Nephron (organoid): Measurements from ENCODE around the gene NEIL3.

Source experiments
- H3K27ac Mint-ChIP-seq, 3 experiments: 2 replicates each; pipeline ENCODE4 v1.8.0; 2020; ENCODE audit warnings: mixed read lengths in 3 of 3, mild to moderate bottlenecking in 2 of 3, moderate library complexity in 1 of 3
- H3K27me3 Mint-ChIP-seq: 2 replicates; pipeline ENCODE4 v1.8.0; 2021; ENCODE audit warnings: low read depth, mild to moderate bottlenecking, moderate library complexity, mixed read lengths
- H3K36me3 Mint-ChIP-seq: 2 replicates; pipeline ENCODE4 v1.8.0; 2020; ENCODE audit warnings: low read depth, mixed read lengths
- H3K4me1 Mint-ChIP-seq: 2 replicates; pipeline ENCODE4 v1.8.0; 2020; ENCODE audit warnings: mixed read lengths
- H3K4me3 Mint-ChIP-seq, 3 experiments: 2 replicates each; pipeline ENCODE4 v1.8.0; 2020; ENCODE audit warnings: mild to moderate bottlenecking in 3 of 3, mixed read lengths in 3 of 3, moderate library complexity in 2 of 3
- H3K9me3 Mint-ChIP-seq: 2 replicates; pipeline ENCODE4 v1.8.0; 2020; ENCODE audit warnings: mixed read lengths
- TF ChIP-seq, protein P1 (sequence below), 3 experiments: fragments of 200-600 bp; sonication (generic); IDR thresholded peaks; one replicate each; pipeline ENCODE4 v1.5.0; 2021; ENCODE audit warnings: antibody characterized with exemption in 3 of 3; ENCODE audit not compliant: unreplicated experiment in 3 of 3

Gene NEIL3

DNA sequence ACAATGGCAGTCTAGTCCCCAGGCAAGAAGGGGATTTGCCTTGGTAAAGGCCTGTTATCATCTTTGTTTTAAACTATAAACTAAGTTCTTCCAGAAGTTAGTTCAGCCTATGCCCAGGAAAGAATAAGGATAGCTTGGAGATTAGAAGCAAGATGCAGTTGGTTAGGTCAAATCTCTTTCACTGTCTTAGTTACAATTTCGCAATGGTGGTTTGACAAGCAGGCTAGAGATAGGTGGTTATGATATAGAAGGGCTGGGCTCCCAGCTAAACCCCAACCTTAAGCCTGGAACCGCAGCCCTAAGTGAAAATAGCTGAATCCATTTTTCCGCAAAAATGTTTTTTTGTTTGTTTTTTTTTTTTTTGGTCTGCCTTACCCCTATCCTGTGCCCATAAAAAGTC, 41.8 kb upstream of the NEIL3 start:
- Mint-ChIP-seq H3K36me3 (no peaks in the 10 kb centered on the region), H3K9me3 (no peaks in the 10 kb centered on the region), H3K27me3 (no peaks in the 10 kb centered on the region), H3K4me3 (no peak overlapping the region), H3K4me1 (no peaks in the 10 kb centered on the region), H3K27ac (no peak overlapping the region)
- TF ChIP-seq, protein P1, sequence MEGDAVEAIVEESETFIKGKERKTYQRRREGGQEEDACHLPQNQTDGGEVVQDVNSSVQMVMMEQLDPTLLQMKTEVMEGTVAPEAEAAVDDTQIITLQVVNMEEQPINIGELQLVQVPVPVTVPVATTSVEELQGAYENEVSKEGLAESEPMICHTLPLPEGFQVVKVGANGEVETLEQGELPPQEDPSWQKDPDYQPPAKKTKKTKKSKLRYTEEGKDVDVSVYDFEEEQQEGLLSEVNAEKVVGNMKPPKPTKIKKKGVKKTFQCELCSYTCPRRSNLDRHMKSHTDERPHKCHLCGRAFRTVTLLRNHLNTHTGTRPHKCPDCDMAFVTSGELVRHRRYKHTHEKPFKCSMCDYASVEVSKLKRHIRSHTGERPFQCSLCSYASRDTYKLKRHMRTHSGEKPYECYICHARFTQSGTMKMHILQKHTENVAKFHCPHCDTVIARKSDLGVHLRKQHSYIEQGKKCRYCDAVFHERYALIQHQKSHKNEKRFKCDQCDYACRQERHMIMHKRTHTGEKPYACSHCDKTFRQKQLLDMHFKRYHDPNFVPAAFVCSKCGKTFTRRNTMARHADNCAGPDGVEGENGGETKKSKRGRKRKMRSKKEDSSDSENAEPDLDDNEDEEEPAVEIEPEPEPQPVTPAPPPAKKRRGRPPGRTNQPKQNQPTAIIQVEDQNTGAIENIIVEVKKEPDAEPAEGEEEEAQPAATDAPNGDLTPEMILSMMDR (IDR thresholded peaks at IDR 0.05; ENCODE audit: unreplicated experiment in 3 of 3) = no peak

DNA sequence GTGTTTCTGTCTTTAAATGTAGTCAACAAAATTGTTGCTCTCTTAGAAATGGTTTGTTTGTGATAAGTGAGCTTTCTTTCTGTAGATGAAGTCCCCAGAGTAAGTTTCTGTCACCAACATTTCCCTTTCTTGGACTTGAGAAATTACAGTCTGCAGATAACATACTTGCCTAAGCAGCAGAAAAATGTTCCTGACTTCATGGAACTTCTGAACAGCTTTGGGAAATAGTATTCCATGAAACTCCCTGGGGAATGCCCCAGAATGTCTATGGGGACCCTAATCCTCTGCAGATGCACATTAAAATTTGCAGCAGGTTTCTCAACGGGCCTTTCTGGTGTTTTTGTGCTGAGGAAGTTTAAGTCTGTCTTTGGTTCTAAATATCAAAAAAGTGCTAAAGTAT, 38.6 kb upstream of the NEIL3 start:
- H3K9me3 Mint-ChIP-seq = no peaks in the 10 kb centered on the region
- H3K4me1 Mint-ChIP-seq = no peaks in the 10 kb centered on the region
- H3K4me3 Mint-ChIP-seq = no peak overlapping the region
- TF ChIP-seq, protein P1 (IDR thresholded peaks at IDR 0.05; ENCODE audit: unreplicated experiment in 3 of 3) = no peak
- H3K27ac Mint-ChIP-seq = peak overlapping the region in 2 of 3 experiments; percentile 35 to 84
- H3K36me3 Mint-ChIP-seq = no peaks in the 10 kb centered on the region
- no peaks in the 10 kb centered on the region for H3K27me3 Mint-ChIP-seq

DNA sequence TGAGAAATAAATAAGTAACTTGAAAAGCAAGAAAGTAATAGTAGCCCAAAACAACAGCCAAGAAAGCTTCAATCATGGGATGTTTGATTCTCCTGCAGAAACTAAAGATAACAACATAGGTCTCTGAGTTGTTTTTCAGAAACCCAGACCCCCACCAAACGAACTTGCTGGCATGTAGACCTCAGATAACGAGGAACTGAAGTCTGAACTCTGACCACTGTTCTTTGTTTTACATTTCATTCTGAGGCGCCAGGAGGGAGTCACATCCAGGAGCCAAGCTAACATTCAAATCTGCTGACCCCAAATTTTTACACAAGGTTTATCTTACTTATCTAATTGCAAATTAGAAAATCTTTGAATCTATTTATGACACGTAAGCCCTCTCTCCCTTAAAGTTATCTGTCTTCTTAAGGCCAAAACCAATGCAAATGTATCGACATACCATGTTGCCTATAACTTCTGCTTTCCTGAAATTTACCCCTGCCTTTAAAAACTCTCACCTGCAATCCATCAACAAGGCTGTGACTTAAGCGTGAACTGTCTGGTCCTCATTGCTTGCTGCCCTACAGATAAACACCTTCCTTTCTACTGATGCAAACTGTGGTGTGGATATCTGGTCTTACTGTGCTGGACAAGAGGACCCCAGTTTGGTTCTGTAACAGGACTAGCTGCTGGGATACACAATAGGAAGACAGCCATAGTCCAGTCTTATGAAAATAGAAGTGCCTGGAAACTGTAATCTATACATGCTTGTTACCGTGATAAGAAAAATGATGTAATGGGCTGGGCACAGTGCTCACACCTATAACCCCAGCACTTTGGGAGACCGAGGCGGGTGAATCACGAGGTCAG, 37.5 kb upstream of the NEIL3 start:
- peak overlapping the region; percentile 35 to 84 (median 69) for H3K27ac Mint-ChIP-seq
- H3K36me3 Mint-ChIP-seq = no peaks in the 10 kb centered on the region
- no peaks in the 10 kb centered on the region for H3K4me1 Mint-ChIP-seq
- H3K27me3 Mint-ChIP-seq = no peaks in the 10 kb centered on the region
- no peaks in the 10 kb centered on the region for H3K9me3 Mint-ChIP-seq
- no peak overlapping the region for H3K4me3 Mint-ChIP-seq
- TF ChIP-seq, protein P1 (IDR thresholded peaks at IDR 0.05; ENCODE audit: unreplicated experiment in 3 of 3) = no peak

DNA sequence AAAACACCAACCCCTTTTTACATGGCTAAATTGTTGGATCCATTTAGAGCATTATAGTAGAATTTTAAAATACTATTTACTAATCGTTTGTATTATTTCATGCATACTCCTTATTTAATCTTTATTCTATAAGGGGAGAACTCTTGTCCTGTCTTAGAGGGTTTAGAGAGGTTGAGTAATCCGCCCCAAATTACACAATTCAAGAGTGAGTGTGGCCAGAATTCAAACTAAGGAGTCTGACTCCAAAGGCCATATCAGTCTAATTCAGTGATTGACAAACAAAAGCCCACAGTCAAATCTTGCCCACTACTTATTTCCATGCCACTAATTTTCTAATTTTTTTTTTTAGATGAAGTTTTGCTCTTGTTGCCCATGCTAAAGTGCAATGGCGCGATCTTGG, 33.7 kb upstream of the NEIL3 start:
- Mint-ChIP-seq H3K36me3 (no peaks in the 10 kb centered on the region), H3K9me3 (no peaks in the 10 kb centered on the region), H3K4me3 (no peak overlapping the region), H3K27ac (no peak overlapping the region), H3K4me1 (no peaks in the 10 kb centered on the region), H3K27me3 (peaks cover 3% of the 10 kb centered on the region)
- TF ChIP-seq, protein P1 (IDR thresholded peaks at IDR 0.05; ENCODE audit: unreplicated experiment in 3 of 3) = no peak

DNA sequence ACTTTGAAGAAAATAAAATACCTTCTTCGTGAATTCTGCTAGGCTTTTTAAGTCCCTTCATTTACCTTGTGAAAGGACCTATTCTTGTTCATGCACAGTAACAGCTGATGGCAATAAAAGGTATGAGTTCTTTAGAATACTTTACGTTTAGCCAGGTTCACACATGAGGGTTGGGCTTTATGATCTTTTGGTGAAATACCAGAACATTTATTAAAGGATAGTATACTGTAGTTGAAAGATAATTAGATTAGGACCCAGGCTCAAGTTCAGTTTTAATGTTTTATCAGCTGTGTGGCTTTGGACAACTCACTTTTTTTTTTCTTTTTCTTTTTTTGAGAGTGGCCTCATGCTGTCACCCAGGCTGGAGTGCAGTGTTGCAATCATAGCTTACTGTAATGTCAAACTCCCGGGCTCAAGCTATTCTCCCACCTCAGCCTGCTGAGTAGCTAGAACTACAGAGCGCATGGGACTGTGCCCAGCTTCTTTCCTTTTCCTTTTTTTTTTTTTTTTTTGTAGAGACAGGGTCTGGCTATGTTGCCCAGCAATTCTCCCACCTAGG, 28.2 kb upstream of the NEIL3 start:
- H3K4me1 Mint-ChIP-seq = no peaks in the 10 kb centered on the region
- no peaks in the 10 kb centered on the region for H3K36me3 Mint-ChIP-seq
- peaks cover 3% of the 10 kb centered on the region for H3K27me3 Mint-ChIP-seq
- H3K9me3 Mint-ChIP-seq = no peaks in the 10 kb centered on the region
- TF ChIP-seq, protein P1 (IDR thresholded peaks at IDR 0.05; ENCODE audit: unreplicated experiment in 3 of 3) = no peak
- H3K4me3 Mint-ChIP-seq = no peak overlapping the region
- peak overlapping the region in 1 of 3 experiments; percentile 43 for H3K27ac Mint-ChIP-seq
